Iris pigment epithelial cell (primary cell): ENCODE measurements around the gene GPATCH11.

Experiments
- DNase-seq: peaks from one replicate; pipeline ENCODE4 v3.0.0-alpha.2; 2011; ENCODE audit warnings: low read depth

Gene GPATCH11

GRCh38 chr2:37083873-37084794, at the start of gene GPATCH11, which contains the start of gene HEATR5B:
TSS of gene GPATCH11 (plus strand) at chr2:37084518. CDS start at chr2:37088382, 3,864 bp downstream.
TSS of gene HEATR5B (minus strand) at chr2:37084372. CDS start at chr2:37083414, 958 bp downstream.
- DNase-seq = peak; percentile 95

GRCh38 chr2:37037771-37038170, 46.5 kb upstream of the GPATCH11 start:
- peak; percentile 1 for DNase-seq

GRCh38 chr2:37039580-37039979, 44.7 kb upstream of the GPATCH11 start:
- DNase-seq = no peak

- DNase-seq = peak; percentile 6
Observed at GRCh38 chr2:37052600-37053332, 31.6 kb upstream of the GPATCH11 start.

GRCh38 chr2:37059841-37060240, 24.5 kb upstream of the GPATCH11 start:
- DNase-seq = no peak

- DNase-seq = no peak
Observed at GRCh38 chr2:37060446-37060845, 23.9 kb upstream of the GPATCH11 start.

- DNase-seq = no peak
Observed at GRCh38 chr2:37061013-37061711, 23.2 kb upstream of the GPATCH11 start.

GRCh38 chr2:37061776-37062175, 22.5 kb upstream of the GPATCH11 start:
- DNase-seq = no peak

GRCh38 chr2:37068686-37069085, 15.6 kb upstream of the GPATCH11 start:
- no peak for DNase-seq

- no peak for DNase-seq
Observed at GRCh38 chr2:37070931-37071330, 13.4 kb upstream of the GPATCH11 start.

GRCh38 chr2:37080266-37080665, 4.1 kb upstream of the GPATCH11 start:
- DNase-seq = no peak

GRCh38 chr2:37080689-37081088, 3.6 kb upstream of the GPATCH11 start:
- no peak for DNase-seq

- DNase-seq = no peak
Observed at GRCh38 chr2:37084797-37085196, 479 bp downstream of the GPATCH11 start.

- DNase-seq = peak; percentile 79
Observed at GRCh38 chr2:37085731-37086147, 1.4 kb downstream of the GPATCH11 start.

- DNase-seq = no peak
Observed at GRCh38 chr2:37090019-37090477, 5.7 kb downstream of the GPATCH11 start.

GRCh38 chr2:37091873-37092272, 7.6 kb downstream of the GPATCH11 start:
- DNase-seq = no peak

GRCh38 chr2:37096568-37096967, 12.2 kb downstream of the GPATCH11 start:
- DNase-seq = no peak

- DNase-seq = no peak
Observed at GRCh38 chr2:37098416-37099118, 14.2 kb downstream of the GPATCH11 start.

GRCh38 chr2:37100054-37100453, 15.7 kb downstream of the GPATCH11 start:
- DNase-seq = no peak

GRCh38 chr2:37102588-37102987, 18.3 kb downstream of the GPATCH11 start:
- no peak for DNase-seq

- DNase-seq = no peak
Observed at GRCh38 chr2:37104178-37104577, 19.9 kb downstream of the GPATCH11 start.

- DNase-seq = no peak
Observed at GRCh38 chr2:37105150-37105549, 20.8 kb downstream of the GPATCH11 start.
